SU-DHL-6 (cell line): Measurements from ENCODE around the gene FARP2.

ENCODE experiments used
- H2AFZ ChIP-seq: fragments of 200-600 bp; sonication (generic); 2 replicates; pipeline ENCODE4 v1.6.1; 2014; ENCODE audit warnings: low read depth, mild to moderate bottlenecking, moderate library complexity, mixed read lengths, antibody characterized with exemption, low read length; ENCODE audit not compliant: severe bottlenecking
- H3F3A ChIP-seq: fragments of 200-600 bp; shearing (Covaris generic); 2 replicates; pipeline ENCODE4 v1.6.0; 2016; ENCODE audit warnings: antibody characterized with exemption, mild to moderate bottlenecking; ENCODE audit not compliant: insufficient read depth
- H3K27ac ChIP-seq: fragments of 200-600 bp; sonication (generic); 2 replicates; pipeline ENCODE4 v1.5.1; 2016; ENCODE audit warnings: low read depth, mild to moderate bottlenecking, low read length, moderate library complexity, mixed read lengths
- H3K27me3 ChIP-seq: fragments of 200-600 bp; sonication (generic), shearing (Covaris generic); 2 replicates; pipeline ENCODE4 v1.6.0; 2014; ENCODE audit warnings: mild to moderate bottlenecking, low read length
- H3K36me3 ChIP-seq: fragments of 200-600 bp; sonication (generic); 2 replicates; pipeline ENCODE4 v1.6.1; 2014; ENCODE audit warnings: mild to moderate bottlenecking, low read length, mixed read lengths
- H3K4me2 ChIP-seq: fragments of 300-600, 200-600 bp; shearing (Covaris generic), sonication (generic); 2 replicates; pipeline ENCODE4 v1.6.0; 2014; ENCODE audit warnings: low read length, low read depth, mild to moderate bottlenecking; ENCODE audit not compliant: poor library complexity, severe bottlenecking
- H3K4me3 ChIP-seq: fragments of 200-600 bp; sonication (generic); 2 replicates; pipeline ENCODE4 v1.5.1; 2014; ENCODE audit warnings: antibody characterized with exemption, low read length, mild to moderate bottlenecking, mixed read lengths; ENCODE audit not compliant: insufficient read depth, poor library complexity, severe bottlenecking
- H3K79me2 ChIP-seq: fragments of 200-600 bp; sonication (generic); 2 replicates; pipeline ENCODE4 v1.6.1; 2014; ENCODE audit warnings: mild to moderate bottlenecking, low read length, moderate library complexity; ENCODE audit not compliant: insufficient read depth
- H3K9ac ChIP-seq: fragments of 200-600 bp; sonication (generic); 2 replicates; pipeline ENCODE4 v1.7.0; 2014; ENCODE audit warnings: mild to moderate bottlenecking, low read length
- H3K9me2 ChIP-seq: fragments of 200-600 bp; sonication (generic); replicated peaks from 2 replicates; pipeline ENCODE4 v1.6.1; 2014; ENCODE audit warnings: low read length; ENCODE audit not compliant: insufficient read depth
- H3K9me3 ChIP-seq: fragments of 200-600 bp; sonication (generic); 2 replicates; pipeline ENCODE4 v1.6.1; 2014; ENCODE audit warnings: low read length, mixed read lengths; ENCODE audit not compliant: insufficient read depth
- H4K20me1 ChIP-seq: fragments of 200-600 bp; sonication (generic); 2 replicates; pipeline ENCODE4 v1.6.1; 2014; ENCODE audit warnings: low read depth, mild to moderate bottlenecking, antibody characterized with exemption, low read length, moderate library complexity, mixed read lengths
- EZH2phosphoT487 ChIP-seq: fragments of 200-600 bp; sonication (generic), shearing (Covaris generic); conservative IDR thresholded peaks from 2 replicates; pipeline ENCODE4 v1.6.1; 2018; ENCODE audit warnings: mild to moderate bottlenecking, antibody characterized with exemption, low read length, moderate library complexity, mixed read lengths
- TF ChIP-seq, protein P1 (sequence below): fragments of 200-600 bp; sonication (generic); IDR thresholded peaks from one replicate; pipeline ENCODE4 v1.5.1; 2017; ENCODE audit warnings: antibody characterized with exemption, mild to moderate bottlenecking, low read length, moderate library complexity; ENCODE audit not compliant: insufficient read depth, poor library complexity, severe bottlenecking

The FARP2 gene

DNA sequence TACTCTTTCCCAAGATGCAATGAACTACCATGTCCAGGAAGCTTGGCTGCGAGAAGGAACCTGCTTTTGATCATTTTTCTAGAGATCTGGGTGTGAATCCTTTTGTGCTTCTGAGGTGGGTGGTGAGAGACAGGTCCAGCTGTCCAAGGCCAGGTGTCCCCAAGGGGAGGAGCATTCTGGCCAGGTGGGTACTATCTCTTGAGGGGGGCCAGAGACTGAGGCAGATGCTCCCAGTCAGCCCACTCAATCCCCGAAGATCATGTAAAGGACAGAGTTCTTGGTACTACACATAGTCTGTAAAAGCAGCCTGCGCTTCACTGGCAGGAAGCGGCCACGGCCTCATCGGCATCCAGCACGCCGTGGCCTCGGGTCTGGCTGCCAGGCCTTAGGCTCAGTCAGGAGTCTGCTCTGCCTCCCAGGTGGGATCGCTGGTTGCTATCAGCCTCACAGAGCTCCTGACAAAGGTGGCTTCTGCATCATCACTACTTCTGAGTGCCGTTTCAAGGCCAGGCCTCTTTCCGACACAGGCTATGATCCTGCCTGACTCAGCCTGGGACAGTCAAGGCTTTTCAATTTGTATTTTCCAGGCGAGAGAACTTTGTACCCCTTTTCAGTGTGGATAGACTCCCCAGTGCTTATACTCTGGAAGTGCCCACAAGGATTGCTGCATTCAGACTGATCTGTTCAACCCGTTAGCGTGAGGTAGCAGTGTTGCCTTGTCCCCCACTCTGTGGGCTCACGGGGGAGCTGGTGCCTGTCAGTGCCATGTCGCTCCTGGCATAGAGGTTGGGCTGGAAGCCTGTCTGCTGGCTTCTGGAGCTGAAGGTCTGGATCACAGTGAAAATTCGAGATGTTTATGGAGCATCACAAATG, 123.2 kb downstream of the FARP2 start:
- Histone ChIP-seq H3K9me3 (no peaks in the 10 kb centered on the region), H3K4me2 (no peak overlapping the region), H3K4me3 (no peak overlapping the region), H4K20me1 (no peaks in the 10 kb centered on the region), H3F3A (no peaks in the 10 kb centered on the region), H3K79me2 (no peaks in the 10 kb centered on the region), H3K36me3 (no peaks in the 10 kb centered on the region), H3K27ac (no peak overlapping the region), H3K9me2 (no peaks in the 10 kb centered on the region), H3K27me3 (no peaks in the 10 kb centered on the region), H3K9ac (no peak overlapping the region), H2AFZ (no peak overlapping the region)
- no peak for TF ChIP-seq EZH2phosphoT487
- TF ChIP-seq, protein P1, sequence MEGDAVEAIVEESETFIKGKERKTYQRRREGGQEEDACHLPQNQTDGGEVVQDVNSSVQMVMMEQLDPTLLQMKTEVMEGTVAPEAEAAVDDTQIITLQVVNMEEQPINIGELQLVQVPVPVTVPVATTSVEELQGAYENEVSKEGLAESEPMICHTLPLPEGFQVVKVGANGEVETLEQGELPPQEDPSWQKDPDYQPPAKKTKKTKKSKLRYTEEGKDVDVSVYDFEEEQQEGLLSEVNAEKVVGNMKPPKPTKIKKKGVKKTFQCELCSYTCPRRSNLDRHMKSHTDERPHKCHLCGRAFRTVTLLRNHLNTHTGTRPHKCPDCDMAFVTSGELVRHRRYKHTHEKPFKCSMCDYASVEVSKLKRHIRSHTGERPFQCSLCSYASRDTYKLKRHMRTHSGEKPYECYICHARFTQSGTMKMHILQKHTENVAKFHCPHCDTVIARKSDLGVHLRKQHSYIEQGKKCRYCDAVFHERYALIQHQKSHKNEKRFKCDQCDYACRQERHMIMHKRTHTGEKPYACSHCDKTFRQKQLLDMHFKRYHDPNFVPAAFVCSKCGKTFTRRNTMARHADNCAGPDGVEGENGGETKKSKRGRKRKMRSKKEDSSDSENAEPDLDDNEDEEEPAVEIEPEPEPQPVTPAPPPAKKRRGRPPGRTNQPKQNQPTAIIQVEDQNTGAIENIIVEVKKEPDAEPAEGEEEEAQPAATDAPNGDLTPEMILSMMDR: no peak

DNA sequence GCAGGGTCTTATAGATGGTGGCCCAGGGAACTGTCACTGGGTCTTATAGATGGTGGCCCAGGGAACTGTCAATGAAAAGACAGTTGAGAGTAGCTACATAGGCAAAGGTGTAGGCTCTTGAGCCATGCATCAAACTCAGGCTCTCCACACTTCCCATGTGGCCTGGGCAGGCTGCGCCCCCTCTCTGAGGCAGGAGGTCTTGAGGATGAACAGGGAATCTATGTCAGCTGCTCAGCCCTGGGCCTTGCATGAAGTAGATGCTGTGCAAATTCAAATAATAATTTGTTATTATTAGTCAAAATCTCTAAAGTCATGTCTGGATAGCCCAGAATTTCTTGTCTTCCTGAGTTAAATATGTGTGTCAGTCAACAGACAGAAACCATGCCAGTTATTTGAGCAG, 125.6 kb downstream of the FARP2 start:
- Histone ChIP-seq H3K36me3 (no peaks in the 10 kb centered on the region), H3K27me3 (no peaks in the 10 kb centered on the region), H3K79me2 (no peaks in the 10 kb centered on the region), H2AFZ (no peak overlapping the region), H3K9me3 (no peaks in the 10 kb centered on the region), H3K9ac (no peak overlapping the region), H3K4me2 (no peak overlapping the region), H3K4me3 (no peak overlapping the region), H3K27ac (no peak overlapping the region), H4K20me1 (no peaks in the 10 kb centered on the region), H3K9me2 (no peaks in the 10 kb centered on the region), H3F3A (no peaks in the 10 kb centered on the region)
- TF ChIP-seq, protein P1: no peak
- no peak for TF ChIP-seq EZH2phosphoT487

DNA sequence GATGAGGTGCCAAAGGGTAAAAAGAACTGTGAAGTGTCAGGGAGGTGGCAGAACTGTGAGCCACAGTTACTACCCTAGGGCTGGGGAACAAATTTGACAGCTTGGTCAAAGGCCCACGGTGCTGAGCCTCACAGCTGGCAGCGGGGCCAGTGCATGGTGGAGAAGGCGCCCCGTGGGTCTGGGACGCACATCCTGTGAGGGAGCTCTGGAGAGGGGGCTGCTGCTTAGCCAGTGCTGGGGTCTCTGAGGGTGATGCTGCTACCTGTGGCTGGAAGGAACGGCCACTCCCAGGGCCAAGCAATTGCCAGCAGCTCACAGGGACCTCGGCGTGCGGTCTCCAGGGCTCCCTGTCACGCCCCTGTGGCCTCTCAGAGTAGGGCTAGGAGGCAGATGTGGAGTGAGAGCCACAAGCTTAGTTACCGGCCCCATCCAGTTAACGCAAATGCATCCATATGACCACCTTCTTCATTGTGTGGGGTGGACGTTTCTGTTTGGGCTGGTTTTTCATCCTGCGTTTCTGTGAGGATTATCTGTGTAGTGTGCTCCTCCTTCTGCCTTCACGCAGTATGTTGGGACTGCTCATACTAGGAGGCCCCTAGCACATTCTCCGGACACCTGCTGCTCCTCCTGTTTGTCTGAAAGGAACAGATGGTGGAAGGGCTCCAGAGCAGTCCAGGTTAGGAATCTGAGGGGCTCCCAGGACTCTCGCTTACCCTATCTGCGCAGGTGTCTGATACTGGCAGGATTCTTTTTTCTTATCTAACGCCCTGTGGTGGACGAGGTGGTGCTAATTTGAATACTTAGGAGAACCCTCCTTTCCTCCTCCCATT, 126.3 kb downstream of the FARP2 start:
- Histone ChIP-seq H2AFZ (no peak overlapping the region), H3K4me3 (no peak overlapping the region), H3K36me3 (no peaks in the 10 kb centered on the region), H3K4me2 (no peak overlapping the region), H3K27ac (no peak overlapping the region), H3K27me3 (no peaks in the 10 kb centered on the region), H3K79me2 (no peaks in the 10 kb centered on the region), H4K20me1 (no peaks in the 10 kb centered on the region), H3K9ac (no peak overlapping the region), H3K9me3 (no peaks in the 10 kb centered on the region), H3F3A (no peaks in the 10 kb centered on the region), H3K9me2 (no peaks in the 10 kb centered on the region)
- TF ChIP-seq EZH2phosphoT487: no peak
- TF ChIP-seq, protein P1: no peak
